Retinal pigment epithelial cell (primary cell): Measurements from ENCODE around the gene TLX3.
"Not testable (repeated sequence)": the region's sequence is repeated elsewhere in the genome, so short reads cannot be mapped to it uniquely, and the experiment has no call there.

Experiments used
- DNase-seq: peaks from one replicate; pipeline ENCODE4 v3.0.0-alpha.2; 2010; ENCODE audit warnings: low read depth
- H3K4me3 ChIP-seq: 2 replicates; pipeline ENCODE4 v1.5.1; 2011; ENCODE audit warnings: mild to moderate bottlenecking, low read length, control low read depth, moderate library complexity
- TF ChIP-seq, protein P1 (sequence below): conservative IDR thresholded peaks from 2 replicates; pipeline ENCODE4 v1.5.1; 2011; ENCODE audit warnings: low read depth, low read length, control low read depth, inconsistent platforms

Gene TLX3

GRCh38 chr5:171288066-171288465 is 21.0 kb upstream of the TLX3 start:
- DNase-seq: no peak
- no peak overlapping the region for H3K4me3 ChIP-seq
- TF ChIP-seq, protein P1, sequence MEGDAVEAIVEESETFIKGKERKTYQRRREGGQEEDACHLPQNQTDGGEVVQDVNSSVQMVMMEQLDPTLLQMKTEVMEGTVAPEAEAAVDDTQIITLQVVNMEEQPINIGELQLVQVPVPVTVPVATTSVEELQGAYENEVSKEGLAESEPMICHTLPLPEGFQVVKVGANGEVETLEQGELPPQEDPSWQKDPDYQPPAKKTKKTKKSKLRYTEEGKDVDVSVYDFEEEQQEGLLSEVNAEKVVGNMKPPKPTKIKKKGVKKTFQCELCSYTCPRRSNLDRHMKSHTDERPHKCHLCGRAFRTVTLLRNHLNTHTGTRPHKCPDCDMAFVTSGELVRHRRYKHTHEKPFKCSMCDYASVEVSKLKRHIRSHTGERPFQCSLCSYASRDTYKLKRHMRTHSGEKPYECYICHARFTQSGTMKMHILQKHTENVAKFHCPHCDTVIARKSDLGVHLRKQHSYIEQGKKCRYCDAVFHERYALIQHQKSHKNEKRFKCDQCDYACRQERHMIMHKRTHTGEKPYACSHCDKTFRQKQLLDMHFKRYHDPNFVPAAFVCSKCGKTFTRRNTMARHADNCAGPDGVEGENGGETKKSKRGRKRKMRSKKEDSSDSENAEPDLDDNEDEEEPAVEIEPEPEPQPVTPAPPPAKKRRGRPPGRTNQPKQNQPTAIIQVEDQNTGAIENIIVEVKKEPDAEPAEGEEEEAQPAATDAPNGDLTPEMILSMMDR: no peak

- DNase-seq: no peak
- TF ChIP-seq, protein P1: no peak
- H3K4me3 ChIP-seq: no peak overlapping the region
These were observed 17.7 kb upstream of the TLX3 start for GRCh38 chr5:171291371-171291770.

GRCh38 chr5:171295299-171295698 is 13.7 kb upstream of the TLX3 start:
- TF ChIP-seq, protein P1: no peak
- no peak for DNase-seq
- H3K4me3 ChIP-seq: no peak overlapping the region

DNA sequence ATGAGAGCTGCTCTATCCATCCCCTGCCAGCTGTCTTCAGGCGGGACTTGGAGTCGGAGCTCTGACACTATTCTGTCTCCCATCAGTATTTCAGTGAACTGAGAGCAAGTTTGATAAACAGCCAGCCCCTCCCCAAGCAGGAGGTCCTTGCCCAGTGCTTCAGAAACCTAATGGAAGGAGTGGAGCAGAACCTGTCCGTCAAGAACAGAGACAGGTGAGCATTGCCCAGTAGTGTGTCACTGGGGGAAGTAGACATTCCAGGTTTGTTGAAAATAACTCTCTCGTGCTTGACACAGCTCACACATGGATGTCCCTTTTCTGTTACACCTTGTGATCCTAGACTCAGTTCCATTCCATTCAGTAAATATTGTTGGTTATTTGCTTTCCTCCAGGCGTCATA is 13.2 kb upstream of the TLX3 start:
- no peak for DNase-seq
- TF ChIP-seq, protein P1: no peak
- no peak overlapping the region for H3K4me3 ChIP-seq

- not testable (repeated sequence) for H3K4me3 ChIP-seq, DNase-seq
These were observed 11.1 kb upstream of the TLX3 start for GRCh38 chr5:171297941-171298340.

DNA sequence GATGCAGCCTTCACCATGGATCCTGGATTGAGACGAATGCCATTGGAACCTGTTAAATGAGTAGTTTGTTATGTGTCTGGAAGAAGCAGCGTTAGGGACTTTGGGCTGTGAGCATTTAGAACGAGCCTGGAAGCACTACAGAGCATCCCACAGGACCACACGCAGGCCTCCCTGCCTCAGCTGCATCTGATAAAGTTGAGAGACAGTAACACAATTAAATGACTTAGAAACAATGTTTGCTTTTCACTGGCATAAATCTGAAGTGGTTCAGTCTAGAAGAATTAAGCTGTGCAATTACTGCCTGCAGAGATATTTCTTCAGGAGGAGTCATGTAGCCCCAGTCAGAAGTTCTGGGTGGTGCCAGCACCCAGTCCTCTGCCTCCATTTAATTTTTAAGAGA is 9.8 kb upstream of the TLX3 start:
- TF ChIP-seq, protein P1: no peak
- DNase-seq: no peak
- H3K4me3 ChIP-seq: no peak overlapping the region

DNA sequence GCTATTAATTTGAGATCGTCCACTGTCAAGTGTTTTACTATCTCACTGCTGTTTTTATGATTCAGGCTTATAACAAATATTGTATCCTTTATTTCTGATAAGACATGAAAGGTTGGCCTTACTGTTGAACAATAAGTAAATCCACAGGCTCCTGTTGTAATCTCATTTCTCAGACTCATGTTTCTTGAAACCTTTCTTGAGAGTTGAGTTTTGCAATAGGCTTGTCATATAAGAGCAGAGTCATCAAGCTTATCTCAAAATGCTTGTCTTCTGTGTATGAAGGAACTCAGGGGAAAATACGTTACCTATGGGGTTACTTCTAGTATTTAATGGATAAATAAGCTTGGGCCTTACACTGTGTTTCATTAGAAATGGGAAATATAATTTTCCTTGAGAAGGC is 9.2 kb upstream of the TLX3 start:
- no peak for DNase-seq
- H3K4me3 ChIP-seq: no peak overlapping the region
- TF ChIP-seq, protein P1: no peak

GRCh38 chr5:171300358-171300757 is 8.7 kb upstream of the TLX3 start:
- DNase-seq: no peak
- no peak overlapping the region for H3K4me3 ChIP-seq
- TF ChIP-seq, protein P1: no peak
